ENCODE measurements around the gene GID8.

GID8 gene

DNA sequence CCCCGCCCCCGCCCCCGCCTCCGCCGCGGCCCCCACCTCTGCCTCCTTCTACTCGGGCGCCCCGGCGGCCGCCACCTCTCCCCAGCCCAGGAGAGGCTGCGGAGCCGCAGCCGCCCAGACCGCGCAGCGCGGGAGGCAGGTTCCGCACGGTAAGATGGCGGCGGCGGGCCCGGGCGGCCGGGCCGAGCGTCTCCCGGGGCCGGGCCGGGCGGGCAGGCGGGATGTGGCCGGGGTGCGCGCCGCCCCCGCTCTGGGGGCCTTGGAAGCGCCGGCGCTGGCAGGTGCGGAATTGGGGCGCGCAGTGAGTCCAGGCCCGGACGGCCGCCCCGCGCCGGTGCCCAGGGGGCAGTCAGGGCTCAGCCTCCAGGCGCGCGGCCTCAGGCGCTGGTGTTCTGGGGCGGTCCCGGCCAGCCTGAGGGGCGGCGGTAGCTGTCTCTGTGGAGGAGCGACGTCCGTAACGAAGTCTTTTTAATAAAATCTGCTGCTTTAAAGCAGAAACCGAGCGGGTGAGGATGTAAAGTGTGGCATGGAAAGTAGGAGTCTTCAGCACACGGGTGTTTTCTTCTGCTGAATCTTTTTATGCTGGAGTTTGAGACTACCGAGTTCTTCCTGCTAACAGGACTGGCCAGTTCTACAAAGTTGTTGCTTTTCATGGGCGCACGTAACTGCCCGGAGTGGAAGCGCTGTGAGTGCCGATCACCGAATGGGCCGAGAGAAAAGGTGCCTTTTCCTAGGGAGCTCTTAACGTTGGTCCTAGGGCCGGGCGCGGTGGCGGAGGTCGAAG is at the start of gene GID8:
Gene GID8, plus strand, starts transcription at position 43 of the 784 bp plus-strand sequence. CDS start 3,356 bp downstream, outside the sequence.
- DNase-seq (ENCODE audit: low spot score), result peak; percentile 17

DNA sequence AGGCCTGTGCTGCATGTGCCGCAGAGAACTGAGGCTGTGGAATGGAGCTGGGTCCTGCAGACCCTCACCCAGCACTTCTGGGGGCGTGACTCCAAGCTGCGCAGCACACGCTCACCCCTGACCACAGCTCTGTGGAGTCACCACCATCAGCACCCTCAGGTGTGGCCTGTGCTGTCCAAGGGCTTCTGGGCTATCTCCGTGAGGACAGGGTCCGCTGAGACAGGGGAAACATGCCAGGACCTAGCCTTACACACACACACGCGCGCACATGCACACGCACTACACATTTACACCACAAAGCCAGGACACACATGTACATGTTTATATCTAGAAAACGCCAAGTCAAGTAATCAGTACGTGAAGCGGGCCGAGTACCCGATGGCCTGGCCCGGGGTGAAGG is 49.5 kb upstream of the GID8 start:
- no peak for DNase-seq (ENCODE audit: low spot score)

DNA sequence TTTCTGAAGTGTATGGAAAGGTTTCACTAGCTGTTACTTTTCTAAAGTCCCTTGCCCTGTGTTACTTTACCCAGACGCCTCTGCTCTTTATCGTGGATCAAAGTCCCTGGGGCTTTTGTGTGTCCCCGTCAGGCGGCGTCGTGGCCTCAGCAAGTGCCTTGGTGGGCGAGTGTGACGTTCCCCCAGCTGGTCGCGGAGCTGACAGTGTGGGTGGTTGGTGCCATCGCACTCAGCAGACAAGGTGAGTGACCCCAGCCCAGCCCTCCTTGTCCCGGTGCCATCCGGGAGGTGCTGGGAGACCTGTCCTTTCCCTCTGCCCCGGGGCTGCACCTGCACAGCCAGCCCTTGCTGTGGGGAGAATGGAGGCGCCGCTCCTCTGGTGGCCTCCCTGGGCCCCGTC is 49.0 kb upstream of the GID8 start:
- DNase-seq (ENCODE audit: low spot score), result no peak

- DNase-seq (ENCODE audit: low spot score), result no peak
Measured at GRCh38 chr20:62889411-62889810, 48.5 kb upstream of the GID8 start.

DNA sequence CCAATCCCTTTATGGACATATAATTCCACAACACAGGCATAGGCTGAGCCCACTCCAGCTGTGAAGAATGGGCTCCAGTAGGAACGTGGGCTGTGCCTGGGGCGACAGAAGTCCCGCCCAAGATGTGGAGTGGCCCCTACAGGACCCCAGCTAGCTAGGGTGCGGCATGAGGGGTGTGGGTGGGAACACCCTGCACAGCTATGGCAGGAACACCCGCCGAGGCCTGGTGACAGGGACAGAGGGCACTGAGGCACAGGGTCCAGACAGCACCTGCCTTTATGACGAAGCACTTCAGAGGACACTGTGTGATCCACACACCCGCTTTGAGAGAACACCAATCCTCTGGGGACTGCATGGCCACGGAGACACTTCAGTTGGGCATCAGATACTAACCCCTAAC is 48.1 kb upstream of the GID8 start:
- no peak for DNase-seq (ENCODE audit: low spot score)

- no peak for DNase-seq (ENCODE audit: low spot score)
Measured at GRCh38 chr20:62890444-62890843, 47.5 kb upstream of the GID8 start.

GRCh38 chr20:62891111-62891510 is 46.8 kb upstream of the GID8 start:
- peak; percentile 46 for DNase-seq (ENCODE audit: low spot score)

- no peak for DNase-seq (ENCODE audit: low spot score)
Measured at GRCh38 chr20:62892348-62893304, 45.3 kb upstream of the GID8 start.

DNA sequence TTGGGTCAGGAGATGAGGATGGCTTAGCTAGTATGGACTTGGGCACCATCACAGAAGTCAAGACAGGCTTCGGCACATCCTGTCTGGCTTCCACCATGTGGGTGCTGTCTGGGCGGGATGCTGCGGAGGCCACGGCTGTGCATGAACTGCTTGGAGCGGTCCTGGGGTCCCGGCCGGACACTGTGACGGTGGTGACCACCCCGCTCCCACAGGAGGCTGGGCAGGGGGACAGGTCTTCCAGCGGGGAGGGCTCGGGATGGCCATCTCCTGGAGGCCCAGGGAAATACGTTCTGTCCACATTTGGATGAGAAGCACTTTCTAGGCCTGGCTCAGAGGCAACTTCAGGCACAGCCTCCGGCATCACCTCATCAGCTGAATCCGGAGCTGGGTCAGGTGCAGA is 44.2 kb upstream of the GID8 start:
- no peak for DNase-seq (ENCODE audit: low spot score)

GRCh38 chr20:62894261-62894660 is 43.7 kb upstream of the GID8 start:
- DNase-seq (ENCODE audit: low spot score), result no peak

GRCh38 chr20:62895539-62895938 is 42.4 kb upstream of the GID8 start:
- DNase-seq (ENCODE audit: low spot score), result no peak

DNA sequence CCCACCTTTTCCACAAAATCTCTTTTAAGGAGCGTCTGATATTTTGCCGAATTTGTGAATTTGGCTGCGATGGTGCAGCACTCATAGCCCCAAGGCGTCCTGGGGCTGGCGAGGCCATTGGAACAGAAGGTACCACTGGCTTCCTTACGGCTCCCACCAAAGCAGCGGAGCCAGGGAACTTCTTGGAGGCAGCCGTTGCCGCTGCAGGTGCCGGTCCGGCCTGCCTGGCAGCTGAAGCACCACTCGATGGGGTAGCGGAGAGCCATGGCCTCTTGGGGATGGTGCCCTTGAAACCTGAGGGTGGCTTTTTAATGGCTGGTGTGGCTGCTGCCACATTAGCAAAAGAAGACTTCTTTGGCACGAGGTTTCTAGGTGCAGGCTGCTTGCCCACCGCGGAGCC is 41.4 kb upstream of the GID8 start:
- DNase-seq (ENCODE audit: low spot score), result no peak

- no peak for DNase-seq (ENCODE audit: low spot score)
Measured at GRCh38 chr20:62897666-62898065, 40.3 kb upstream of the GID8 start.

DNA sequence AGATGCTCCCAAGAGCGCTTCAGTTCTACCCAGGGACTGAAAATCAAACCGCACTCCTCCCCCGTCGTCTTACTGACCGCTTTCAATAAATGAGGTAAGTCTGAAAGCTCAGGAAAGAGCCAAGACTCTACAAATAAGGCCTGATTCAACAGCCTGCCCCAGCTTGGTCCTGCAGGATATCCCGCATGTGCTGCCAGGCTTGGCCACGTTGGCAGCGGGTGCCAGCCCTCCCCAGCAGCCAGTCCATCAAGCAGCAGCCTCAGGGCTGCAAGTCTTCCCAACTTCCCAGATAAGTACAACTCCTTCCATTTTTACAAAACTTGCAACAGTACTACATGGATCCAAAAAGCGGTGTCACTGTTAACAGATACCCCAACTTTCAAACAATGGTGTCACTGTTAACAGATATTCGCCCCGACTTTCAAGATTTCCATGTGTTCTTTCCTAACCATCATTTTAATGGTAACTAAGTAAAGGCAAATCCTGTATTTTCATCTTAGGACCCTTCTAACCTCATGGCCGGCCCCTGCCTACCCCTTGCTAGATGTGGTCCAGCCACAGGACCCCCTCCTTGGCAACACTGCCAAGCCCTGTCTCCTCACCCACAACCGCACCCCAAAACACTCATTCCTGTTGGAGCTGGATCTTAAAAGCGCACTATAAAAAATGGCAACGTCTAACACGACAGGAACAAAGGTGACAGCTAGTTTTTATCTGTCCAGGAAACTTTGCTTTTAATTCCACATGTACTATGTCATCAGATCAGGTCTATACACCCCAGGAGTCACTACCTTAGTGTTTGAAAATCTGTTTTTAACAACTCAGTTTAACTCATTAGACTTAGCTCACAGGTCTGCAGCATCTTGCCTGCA is 39.6 kb upstream of the GID8 start:
- no peak for DNase-seq (ENCODE audit: low spot score)

DNA sequence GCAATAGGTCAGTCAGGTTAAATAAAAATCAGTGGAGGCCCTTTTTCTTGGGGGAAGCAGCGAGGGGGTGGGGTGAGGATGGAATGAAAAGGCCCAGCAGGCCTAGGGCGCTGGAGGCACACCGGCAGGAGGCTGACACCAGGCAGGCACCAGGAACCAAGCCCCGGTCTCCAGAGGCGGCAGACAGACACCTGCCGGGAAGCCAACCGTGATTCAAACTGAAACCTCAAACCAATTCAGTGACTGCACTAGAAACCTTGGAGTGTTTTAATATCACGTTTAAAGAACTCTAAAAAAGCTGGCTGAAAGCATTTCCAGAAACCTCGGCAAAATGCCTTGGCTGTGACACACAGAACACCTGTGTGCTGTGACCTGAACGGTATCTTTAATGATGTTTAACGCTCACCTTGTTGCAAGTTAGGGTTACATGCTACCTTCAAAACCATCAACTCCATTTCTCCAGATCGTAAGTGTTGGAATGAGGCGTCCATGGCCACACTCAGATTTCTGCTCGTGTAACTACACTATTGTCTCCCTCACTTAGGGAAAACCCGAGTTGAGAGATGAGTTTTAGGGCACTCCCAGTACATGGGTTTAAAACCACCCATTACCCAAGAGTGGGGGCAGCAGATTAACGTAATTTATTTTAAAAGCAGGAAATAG is 38.8 kb upstream of the GID8 start:
- DNase-seq (ENCODE audit: low spot score), result no peak

DNA sequence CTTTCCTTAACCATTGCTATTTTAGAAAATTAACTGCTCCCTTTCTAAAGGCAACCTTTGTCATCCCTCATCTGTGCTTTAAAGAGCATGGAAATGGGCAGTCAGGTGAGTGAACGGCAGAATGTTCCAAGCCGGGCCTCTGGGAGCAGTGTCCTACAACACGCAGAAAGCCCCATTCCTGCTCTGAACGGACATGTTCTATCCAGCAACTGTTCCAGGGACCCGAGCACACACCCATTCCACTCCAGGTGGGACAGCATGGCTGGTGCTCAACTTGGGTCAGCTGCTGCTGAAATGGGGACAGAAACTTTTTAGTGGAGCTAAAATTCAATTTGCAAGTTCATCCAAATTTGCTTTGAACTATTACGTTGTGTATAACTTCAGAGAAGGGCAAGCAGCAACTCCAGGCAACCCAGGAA is 38.3 kb upstream of the GID8 start:
- no peak for DNase-seq (ENCODE audit: low spot score)

- DNase-seq (ENCODE audit: low spot score), result peak; percentile 73
Measured at GRCh38 chr20:62900052-62900691, 37.8 kb upstream of the GID8 start.

- no peak for DNase-seq (ENCODE audit: low spot score)
Measured at GRCh38 chr20:62900692-62901584, 37.0 kb upstream of the GID8 start.

GRCh38 chr20:62901891-62902290 is 36.1 kb upstream of the GID8 start:
- no peak for DNase-seq (ENCODE audit: low spot score)
